H9 (cell line): ENCODE results near the gene ZNF76. TPM values are rescaled to one million over a fixed set of nuclear protein-coding genes. Genes with fewer than 3 reads are reported as not detected.

Source experiments
- DNase-seq: peaks from one replicate; pipeline ENCODE4 v3.0.0-alpha.2; 2017
- H2AFZ ChIP-seq: one replicate; pipeline ENCODE4 v1.6.1; 2013; ENCODE audit warnings: mild to moderate bottlenecking, low read length, control low read depth, moderate library complexity
- H2AK5ac ChIP-seq: 2 replicates; pipeline ENCODE4 v1.6.1; 2013; ENCODE audit warnings: low read length, control low read depth, mixed read lengths; ENCODE audit not compliant: insufficient read length
- H2BK120ac ChIP-seq: one replicate; pipeline ENCODE4 v1.6.1; 2013; ENCODE audit warnings: low read depth, mild to moderate bottlenecking, low read length, control low read depth, inconsistent platforms; ENCODE audit not compliant: poor library complexity, severe bottlenecking
- H2BK12ac ChIP-seq: 2 replicates; pipeline ENCODE4 v1.6.1; 2013; ENCODE audit warnings: low read length, control low read depth, mixed read lengths, low read depth; ENCODE audit not compliant: insufficient read length
- H2BK15ac ChIP-seq: 2 replicates; pipeline ENCODE4 v1.6.1; 2013; ENCODE audit warnings: low read depth, low read length, control low read depth
- H2BK20ac ChIP-seq: one replicate; pipeline ENCODE4 v1.6.1; 2013; ENCODE audit warnings: low read depth, mild to moderate bottlenecking, low read length, control low read depth, inconsistent platforms; ENCODE audit not compliant: poor library complexity, severe bottlenecking
- H2BK5ac ChIP-seq: 2 replicates; pipeline ENCODE4 v1.6.1; 2013; ENCODE audit warnings: low read length, control low read depth, mixed read lengths; ENCODE audit not compliant: insufficient read length
- H3K14ac ChIP-seq: 2 replicates; pipeline ENCODE4 v1.6.1; 2013; ENCODE audit warnings: low read length, control low read depth; ENCODE audit not compliant: insufficient read depth
- H3K18ac ChIP-seq: 2 replicates; pipeline ENCODE4 v1.6.1; 2013; ENCODE audit warnings: low read depth, mild to moderate bottlenecking, mixed read lengths, low read length, control low read depth; ENCODE audit not compliant: insufficient read length
- H3K23ac ChIP-seq: 2 replicates; pipeline ENCODE4 v1.6.1; 2013; ENCODE audit warnings: low read length, control low read depth, mixed read lengths, low read depth; ENCODE audit not compliant: insufficient read length
- H3K23me2 ChIP-seq: 2 replicates; pipeline ENCODE4 v1.6.1; 2013; ENCODE audit warnings: low read depth, mild to moderate bottlenecking, mixed read lengths, low read length, control low read depth; ENCODE audit not compliant: insufficient read length, poor library complexity, severe bottlenecking
- H3K27ac ChIP-seq: 2 replicates; pipeline ENCODE4 v1.5.1; 2013; ENCODE audit warnings: low read length, control low read depth, mixed read lengths, low read depth; ENCODE audit not compliant: insufficient read length
- H3K27me3 ChIP-seq: 2 replicates; pipeline ENCODE4 v1.6.1; 2013; ENCODE audit warnings: low read length, control low read depth, inconsistent platforms; ENCODE audit not compliant: insufficient read depth
- H3K4ac ChIP-seq: 2 replicates; pipeline ENCODE4 v1.6.1; 2013; ENCODE audit warnings: low read depth, mild to moderate bottlenecking, control low read depth, inconsistent platforms, low read length, moderate library complexity
- H3K4me1 ChIP-seq: 2 replicates; pipeline ENCODE4 v1.6.1; 2013; ENCODE audit warnings: low read length, control low read depth, inconsistent platforms; ENCODE audit not compliant: insufficient read depth
- H3K4me2 ChIP-seq: 2 replicates; pipeline ENCODE4 v1.6.1; 2013; ENCODE audit warnings: low read length, control low read depth, mixed read lengths; ENCODE audit not compliant: insufficient read length, insufficient read depth
- H3K56ac ChIP-seq: 2 replicates; pipeline ENCODE4 v1.6.1; 2013; ENCODE audit warnings: low read depth, mild to moderate bottlenecking, mixed read lengths, low read length, control low read depth; ENCODE audit not compliant: insufficient read length
- H3K79me1 ChIP-seq: 2 replicates; pipeline ENCODE4 v1.6.1; 2013; ENCODE audit warnings: low read depth, mild to moderate bottlenecking, moderate library complexity, low read length, control low read depth, inconsistent platforms; ENCODE audit not compliant: insufficient read depth, poor library complexity, severe bottlenecking
- H3K79me2 ChIP-seq: 2 replicates; pipeline ENCODE4 v1.6.1; 2013; ENCODE audit warnings: low read length, control low read depth, inconsistent platforms; ENCODE audit not compliant: insufficient read depth
- H3K9ac ChIP-seq: 2 replicates; pipeline ENCODE4 v1.6.1; 2013; ENCODE audit warnings: low read length, control low read depth, mixed read lengths; ENCODE audit not compliant: insufficient read length; ENCODE audit errors: extremely low read depth
- H3K9me3 ChIP-seq: one replicate; pipeline ENCODE4 v1.6.1; 2013; ENCODE audit warnings: low read depth, low read length, inconsistent platforms; ENCODE audit not compliant: control insufficient read depth
- H3T11ph ChIP-seq: one replicate; pipeline ENCODE4 v1.6.1; 2013; ENCODE audit warnings: mild to moderate bottlenecking, low read length, control low read depth, inconsistent platforms
- H4K20me1 ChIP-seq: one replicate; pipeline ENCODE4 v1.6.1; 2013; ENCODE audit not compliant: control insufficient read depth, insufficient read length, insufficient read depth
- H4K5ac ChIP-seq: 2 replicates; pipeline ENCODE4 v1.6.1; 2013; ENCODE audit warnings: low read depth, mild to moderate bottlenecking, mixed read lengths, low read length, control low read depth; ENCODE audit not compliant: insufficient read length
- H4K8ac ChIP-seq: replicated peaks from 2 replicates; pipeline ENCODE4 v1.6.1; 2013; ENCODE audit warnings: low read length, control low read depth, mixed read lengths, low read depth; ENCODE audit not compliant: insufficient read length
- H4K91ac ChIP-seq: 2 replicates; pipeline ENCODE4 v1.6.1; 2013; ENCODE audit warnings: low read depth, mild to moderate bottlenecking, moderate library complexity, mixed read lengths, low read length, control low read depth; ENCODE audit not compliant: insufficient read length
- H3K27ac Mint-ChIP-seq, 3 experiments: 2 replicates in 2 of 3; 3 replicates in 1 of 3; pipeline ENCODE4 v1.8.0; 2020 to 2021; ENCODE audit warnings: mixed read lengths in 3 of 3, mild to moderate bottlenecking in 1 of 3, moderate library complexity in 1 of 3
- H3K27me3 Mint-ChIP-seq: 2 replicates; pipeline ENCODE4 v1.8.0; 2021; ENCODE audit warnings: low read depth, mild to moderate bottlenecking, moderate library complexity, mixed read lengths
- H3K36me3 Mint-ChIP-seq, 3 experiments: 2 replicates in 2 of 3; 3 replicates in 1 of 3; pipeline ENCODE4 v1.8.0; 2020 to 2021; ENCODE audit warnings: low read depth in 3 of 3, mixed read lengths in 3 of 3; ENCODE audit not compliant: insufficient read depth in 1 of 3
- H3K4me1 Mint-ChIP-seq, 2 experiments: 2 replicates each; pipeline ENCODE4 v1.8.0; 2020; ENCODE audit warnings: mixed read lengths in 2 of 2
- H3K4me3 Mint-ChIP-seq, 2 experiments: 2 replicates in 1 of 2; 3 replicates in 1 of 2; pipeline ENCODE4 v1.8.0; 2020 to 2021; ENCODE audit warnings: mild to moderate bottlenecking in 2 of 2, mixed read lengths in 2 of 2, moderate library complexity in 1 of 2
- H3K9me3 Mint-ChIP-seq, 2 experiments: 2 replicates in 1 of 2; 3 replicates in 1 of 2; pipeline ENCODE4 v1.8.0; 2020; ENCODE audit warnings: mild to moderate bottlenecking in 2 of 2, mixed read lengths in 2 of 2, moderate library complexity in 1 of 2
- CTCF ChIP-seq: fragments of 200-600 bp; sonication (generic); conservative IDR thresholded peaks from 3 replicates; pipeline ENCODE4 v1.8.0; 2021; ENCODE audit warnings: antibody characterized with exemption, mild to moderate bottlenecking
- WGBS: extraction: QIAGEN DNeasy Blood & Tissue Kit; methylation state at CpG from one replicate; pipeline ENCODE4 v1.1.7; 2013; ENCODE audit warnings: missing lambda C conversion rate, low lambda C conversion rate, mixed read lengths; ENCODE audit not compliant: insufficient read length; ENCODE audit errors: extremely low coverage; 5-methylcytosine and 5-hydroxymethylcytosine counted together
- total RNA-seq: library from RNA; stranded (reverse); gene quantifications from 2 replicates; pipeline ENCODE4 v1.2.1, GENCODE V29; 2021

The ZNF76 gene
- total RNA-seq, 1 experiment from 2014 or later: 21.1 TPM

GRCh38 chr6:35223396-35223795 lies 36.1 kb upstream of the ZNF76 start:
- Mint-ChIP-seq H3K27ac (no peak overlapping the region), H3K4me1 (peaks cover 10 to 16% of the 10 kb centered on the region in 2 experiments), H3K4me3 (no peak overlapping the region), H3K27me3 (peaks cover 83% of the 10 kb centered on the region), H3K9me3 (no peaks in the 10 kb centered on the region), H3K36me3 (no peaks in the 10 kb centered on the region; a peak in 1 of 7 replicates)
- Histone ChIP-seq H3K18ac (no peak overlapping the region), H2BK120ac (no peak overlapping the region), H3K27ac (no peak overlapping the region), H3K14ac (no peak overlapping the region), H3K23ac (no peak overlapping the region), H3K9me3 (no peaks in the 10 kb centered on the region), H4K91ac (no peak overlapping the region), H4K8ac (no peak overlapping the region), H3K4me1 (no peaks in the 10 kb centered on the region), H3K79me2 (no peaks in the 10 kb centered on the region), H2BK15ac (no peak overlapping the region), H3T11ph (no peak overlapping the region), H3K27me3 (peaks cover 4% of the 10 kb centered on the region; the same call in 1 of the 2 replicates), H4K5ac (no peak overlapping the region), H3K4ac (no peak overlapping the region), H3K9ac (no peak overlapping the region), H4K20me1 (peaks cover under 1% of the 10 kb centered on the region), H2BK12ac (no peak overlapping the region), H3K79me1 (no peaks in the 10 kb centered on the region), H2BK20ac (no peak overlapping the region), H2AK5ac (no peak overlapping the region), H3K56ac (no peak overlapping the region), H3K4me2 (no peak overlapping the region), H2BK5ac (no peak overlapping the region), H2AFZ (no peak overlapping the region), H3K23me2 (no peaks in the 10 kb centered on the region)
- TF ChIP-seq CTCF: no peak
- WGBS: no CpG with 5 or more reads among the region's 2 CpGs
- DNase-seq: no peak
